PC-9 (cell line): ENCODE measurements around the gene TAF11L3. TPM values are rescaled to one million over a fixed set of nuclear protein-coding genes. Genes with fewer than 3 reads are reported as not detected.
"Not testable (repeated sequence)": the region's sequence is repeated elsewhere in the genome, so short reads cannot be mapped to it uniquely, and the experiment has no call there.

Source experiments
- BruUV-seq: library from RNA; stranded (reverse); fragments of 400-500 nt; replicated peaks from 2 replicates; lab custom pipeline; 2021; lab: Mats Ljungman, UMichigan
- CTCF ChIA-PET: fragments of 300-600 bp; sonication (Branson Sonifier 250); formaldehyde crosslinking; loops from one replicate; lab custom pipeline; 2022; ENCODE audit warnings: antibody characterized with exemption; lab: Charles Lee
- POLR2A ChIA-PET: fragments of 300-600 bp; sonication (Branson Sonifier 250); formaldehyde crosslinking; loops from one replicate; lab custom pipeline; 2022; ENCODE audit warnings: antibody characterized with exemption; ENCODE audit not compliant: unreplicated experiment; lab: Charles Lee
- DNase-seq, 2 experiments: peaks; one replicate each; pipeline versions ENCODE4 v3.0.0 to v3.0.0-alpha.2; 2015 to 2022; ENCODE audit warnings: mixed read lengths in 1 of 2
- H2AFZ ChIP-seq: fragments of 200-600 bp; sonication (generic); 2 replicates; pipeline ENCODE4 v1.8.1; 2017; ENCODE audit warnings: antibody characterized with exemption
- H3F3A ChIP-seq: fragments of 200-600 bp; sonication (generic); 2 replicates; pipeline ENCODE4 v1.8.1; 2017; ENCODE audit warnings: antibody characterized with exemption, mild to moderate bottlenecking, low read depth; ENCODE audit not compliant: insufficient read depth
- H3K27ac ChIP-seq: fragments of 200-600 bp; sonication (generic); 2 replicates; pipeline ENCODE4 v1.6.1; 2016; ENCODE audit warnings: mixed run types
- H3K27me3 ChIP-seq: fragments of 200-600 bp; sonication (generic); 2 replicates; pipeline ENCODE4 v1.6.1; 2016; ENCODE audit warnings: low read depth, mixed run types; ENCODE audit not compliant: insufficient read depth
- H3K36me3 ChIP-seq: fragments of 200-600 bp; sonication (generic); 2 replicates; pipeline ENCODE4 v1.6.1; 2016; ENCODE audit warnings: low read depth, mixed run types
- H3K4me1 ChIP-seq: fragments of 200-600 bp; sonication (generic); replicated peaks from 2 replicates; pipeline ENCODE4 v1.6.1; 2016; ENCODE audit warnings: mixed run types; ENCODE audit not compliant: insufficient read depth
- H3K4me2 ChIP-seq: fragments of 200-600 bp; sonication (generic); 2 replicates; pipeline ENCODE4 v1.6.1; 2017; ENCODE audit warnings: mixed run types
- H3K4me3 ChIP-seq: fragments of 200-600 bp; sonication (generic); 2 replicates; pipeline ENCODE4 v1.6.1; 2016; ENCODE audit warnings: mixed run types
- H3K79me2 ChIP-seq: fragments of 200-600 bp; sonication (generic); 2 replicates; pipeline ENCODE4 v1.6.1; 2017; ENCODE audit warnings: low read depth, mixed run types
- H3K9me2 ChIP-seq: fragments of 200-600 bp; sonication (generic); 2 replicates; pipeline ENCODE4 v1.8.1; 2017; ENCODE audit warnings: mild to moderate bottlenecking; ENCODE audit not compliant: insufficient read depth
- H3K9me3 ChIP-seq: fragments of 200-600 bp; sonication (generic); 2 replicates; pipeline ENCODE4 v1.8.1; 2016; ENCODE audit warnings: low read depth; ENCODE audit not compliant: insufficient read depth
- H4K20me1 ChIP-seq: fragments of 200-600 bp; sonication (generic); 2 replicates; pipeline ENCODE4 v1.8.1; 2017; ENCODE audit not compliant: insufficient read depth
- CTCF ChIP-seq: fragments of 200-600 bp; sonication (generic); conservative IDR thresholded peaks from 2 replicates; pipeline ENCODE4 v1.6.1; 2017; ENCODE audit warnings: mixed run types, antibody characterized with exemption, mild to moderate bottlenecking, moderate library complexity
- EZH2 ChIP-seq: fragments of 200-600 bp; sonication (generic); IDR thresholded peaks from 2 replicates; pipeline ENCODE4 v1.8.0; 2017; ENCODE audit warnings: antibody characterized with exemption, low read depth
- intact Hi-C: fragments of 100-400 bp; cut with micrococcal nuclease; formaldehyde crosslinking; loops from one replicate; pipeline ENCODE4 v1.10.0; 2022; ENCODE audit not compliant: unreplicated experiment
- total RNA-seq: library from RNA; stranded (reverse); gene quantifications from 2 replicates; pipeline ENCODE4 v1.2.3, GENCODE V29; 2021

The TAF11L3 gene
- total RNA-seq, 1 experiment from 2014 or later = not detected

GRCh38 chr5:17477573-17478265 is 40.4 kb upstream of the TAF11L3 start:
- peaks cover 23% of the 10 kb centered on the region for H3K27me3 ChIP-seq
- no peak for TF ChIP-seq CTCF
- TF ChIP-seq EZH2 = no peak
- H3F3A ChIP-seq = no peaks in the 10 kb centered on the region
- intact Hi-C loops = no loop called here
- H4K20me1 ChIP-seq = no peaks in the 10 kb centered on the region
- H3K4me3 ChIP-seq = no peak overlapping the region
- H3K4me1 ChIP-seq = no peaks in the 10 kb centered on the region
- no peak overlapping the region for H3K27ac ChIP-seq
- no peaks in the 10 kb centered on the region for H3K79me2 ChIP-seq
- BruUV-seq = no TSS peak
- DNase-seq = no peak
- H3K36me3 ChIP-seq = no peaks in the 10 kb centered on the region
- POLR2A ChIA-PET = no interaction called here
- no peaks in the 10 kb centered on the region for H3K9me3 ChIP-seq
- no peak overlapping the region for H3K4me2 ChIP-seq
- H2AFZ ChIP-seq = no peak overlapping the region
- no peaks in the 10 kb centered on the region for H3K9me2 ChIP-seq
- CTCF ChIA-PET = no interaction called here

- no peaks in the 10 kb centered on the region for H4K20me1 ChIP-seq
- no peaks in the 10 kb centered on the region for H3K79me2 ChIP-seq
- no peak for DNase-seq
- ChIA-PET CTCF (no interaction called here), POLR2A (no interaction called here)
- no peaks in the 10 kb centered on the region for H3F3A ChIP-seq
- no TSS peak for BruUV-seq
- TF ChIP-seq CTCF = no peak
- no peak for TF ChIP-seq EZH2
- no peak overlapping the region for H2AFZ ChIP-seq
- no peak overlapping the region for H3K27ac ChIP-seq
- H3K36me3 ChIP-seq = no peaks in the 10 kb centered on the region
- H3K9me2 ChIP-seq = no peaks in the 10 kb centered on the region
- H3K27me3 ChIP-seq = peaks cover 23% of the 10 kb centered on the region
- H3K4me3 ChIP-seq = no peak overlapping the region
- no peak overlapping the region for H3K4me2 ChIP-seq
- intact Hi-C loops = no loop called here
- no peaks in the 10 kb centered on the region for H3K9me3 ChIP-seq
- no peaks in the 10 kb centered on the region for H3K4me1 ChIP-seq
These were observed 36.8 kb upstream of the TAF11L3 start for GRCh38 chr5:17481378-17481777.

- no peak for DNase-seq
These were observed 35.4 kb upstream of the TAF11L3 start for GRCh38 chr5:17482790-17483189.

GRCh38 chr5:17486464-17487173 is 31.5 kb upstream of the TAF11L3 start:
- H3K27me3 ChIP-seq, H3K9me3 ChIP-seq, intact Hi-C loops, H3K4me3 ChIP-seq, H3K4me2 ChIP-seq, H3F3A ChIP-seq, POLR2A ChIA-PET, H4K20me1 ChIP-seq, DNase-seq, H3K36me3 ChIP-seq, H2AFZ ChIP-seq, H3K4me1 ChIP-seq, H3K27ac ChIP-seq, H3K79me2 ChIP-seq, CTCF ChIA-PET, H3K9me2 ChIP-seq, BruUV-seq: not testable (repeated sequence)

More at GRCh38 chr5:17482790-17483189, 35.4 kb upstream of the TAF11L3 start:
- ChIA-PET POLR2A (no interaction called here), CTCF (no interaction called here)
- no peaks in the 10 kb centered on the region for H4K20me1 ChIP-seq
- no peaks in the 10 kb centered on the region for H3F3A ChIP-seq
- H3K4me3 ChIP-seq = no peak overlapping the region
- H3K9me3 ChIP-seq = no peaks in the 10 kb centered on the region
- H3K27me3 ChIP-seq = peaks cover 14% of the 10 kb centered on the region
- no peaks in the 10 kb centered on the region for H3K4me1 ChIP-seq
- H3K4me2 ChIP-seq = no peak overlapping the region
- no peaks in the 10 kb centered on the region for H3K36me3 ChIP-seq
- no peak for TF ChIP-seq CTCF
- no peak for TF ChIP-seq EZH2
- intact Hi-C loops = no loop called here
- no peaks in the 10 kb centered on the region for H3K9me2 ChIP-seq
- H3K79me2 ChIP-seq = no peaks in the 10 kb centered on the region
- H2AFZ ChIP-seq = no peak overlapping the region
- no peak overlapping the region for H3K27ac ChIP-seq
- no TSS peak for BruUV-seq
